Naive thymus-derived CD4-positive, alpha-beta T cell (primary cell): ENCODE measurements around the gene FKBP5. TPM values are rescaled to one million over a fixed set of nuclear protein-coding genes. Genes with fewer than 3 reads are reported as not detected.

ENCODE experiments used
- microRNA-seq: library from miRNA; unstranded; fragments of <30 nt; microRNA quantifications from one replicate; pipeline ENCODE4 v1.2.0, GENCODE V29; 2022; ENCODE audit warnings: borderline microRNAs expressed
- polyA plus RNA-seq, 2 donors: library from polyadenylated mRNA; unstranded; fragments of 300-500 nt; fragmentation: Illumina TruSeq; gene quantifications; one replicate each; pipeline ENCODE4 v1.2.3, GENCODE V29; 2021
- total RNA-seq, 6 experiments: library from RNA in 5 of 6; stranded (reverse) in 5 of 6; gene quantifications; 1 replicate in 5 of 6; 2 replicates in 1 of 6; pipeline ENCODE4 v1.2.3 and lab custom pipeline; 2021 to 2026

The FKBP5 gene
- total and polyA plus RNA-seq, 7 experiments from 2014 or later, result 56.7 to 324 (median 80.2) TPM

Small RNA genes lying within 50 kb of the gene (microRNA-seq; reads per million reads assigned to microRNA genes)
- 14.0 reads per million, percentile 27 among the genes with 10 or more reads in this experiment for gene MIR5690

Other genes with a start within 250 kb of the FKBP5 start
- 10 to 100 TPM in 1 of 5 experiments, 1 to 10 TPM in 4; 3.1 to 12.0 (median 6.4) TPM for gene FANCE, start 236.6 kb downstream of the FKBP5 start, total RNA-seq
- 1 to 10 TPM; 3.4 to 7.5 TPM for gene FANCE, start 236.6 kb downstream of the FKBP5 start, polyA plus RNA-seq
- gene RPL10A, start 220.5 kb downstream of the FKBP5 start, total RNA-seq, result 1,000 to 10,000 TPM; 1,380 to 2,381 (median 2,302) TPM
- 1,000 to 10,000 TPM; 1,203 to 1,279 TPM for gene RPL10A, start 220.5 kb downstream of the FKBP5 start, polyA plus RNA-seq
- under 1 TPM in 3 of 5 experiments, not detected in 2; 0.16 to 0.27 (median 0.24) TPM for gene TEAD3, start 191.8 kb downstream of the FKBP5 start, total RNA-seq
- gene TEAD3, start 191.8 kb downstream of the FKBP5 start, polyA plus RNA-seq, result under 1 TPM in 1 of 2 donors, not detected in 1; 0.10 TPM
- gene TULP1, start 176.0 kb downstream of the FKBP5 start, total RNA-seq, result not detected
- gene TULP1, start 176.0 kb downstream of the FKBP5 start, polyA plus RNA-seq, result not detected
- 1 to 10 TPM in 4 of 5 experiments, under 1 TPM in 1; 0.78 to 1.8 (median 1.4) TPM for gene ARMC12, start 48.1 kb upstream of the FKBP5 start, total RNA-seq
- 1 to 10 TPM; 1.0 to 1.2 TPM for gene ARMC12, start 48.1 kb upstream of the FKBP5 start, polyA plus RNA-seq
- not detected for gene CLPSL2, start 87.7 kb upstream of the FKBP5 start, total RNA-seq
- gene CLPSL2, start 87.7 kb upstream of the FKBP5 start, polyA plus RNA-seq, result not detected
- not detected for gene CLPSL1, start 92.1 kb upstream of the FKBP5 start, total RNA-seq
- gene CLPSL1, start 92.1 kb upstream of the FKBP5 start, polyA plus RNA-seq, result not detected
- not detected for gene CLPS, start 108.4 kb upstream of the FKBP5 start, total RNA-seq
- gene CLPS, start 108.4 kb upstream of the FKBP5 start, polyA plus RNA-seq, result not detected
- gene LHFPL5, start 116.4 kb upstream of the FKBP5 start, total RNA-seq, result not detected
- not detected for gene LHFPL5, start 116.4 kb upstream of the FKBP5 start, polyA plus RNA-seq
- 10 to 100 TPM; 29.1 to 80.9 (median 42.1) TPM for gene SRPK1, start 232.2 kb upstream of the FKBP5 start, total RNA-seq
- gene SRPK1, start 232.2 kb upstream of the FKBP5 start, polyA plus RNA-seq, result 10 to 100 TPM; 31.9 to 48.1 TPM